ENCODE results near the gene PON3. TPM values are rescaled to one million over a fixed set of nuclear protein-coding genes. Genes with fewer than 3 reads are reported as not detected.

Gene PON3
- total and polyA plus RNA-seq, 2 of the 8 experiments (the other 6 are each of a cell fraction or from before 2014, with no cell fraction given) = not detected

DNA sequence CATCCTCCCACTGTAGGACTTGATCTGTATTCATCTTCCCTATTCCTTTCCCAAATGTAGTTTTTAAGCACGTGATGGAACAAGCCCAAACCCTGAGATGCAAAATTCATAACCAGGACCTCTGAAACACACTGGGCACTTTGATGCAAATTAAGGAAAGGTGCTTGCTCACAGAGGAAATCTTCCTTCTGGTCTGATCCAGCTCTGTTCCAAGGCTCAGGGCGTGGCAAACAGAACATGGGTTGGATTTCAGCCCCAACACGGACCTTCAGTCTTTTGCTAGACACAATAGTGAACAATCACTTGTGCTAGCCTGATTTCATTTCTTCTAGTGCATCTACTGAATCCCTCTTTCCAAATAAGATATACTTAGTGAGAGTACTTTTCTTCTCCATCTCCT is 27.9 kb downstream of the PON3 start:
- CTCF ChIA-PET (ENCODE audit: partially characterized antibody) = interaction anchor here (0.6 to 1.2 kb wide), 4 partner anchors 109 to 447 kb away, joined by 3 to 5 read pairs (median 3); no protein-coding TSS in a partner anchor

More for the DNA sequence above, 27.9 kb downstream of the PON3 start:
- TF ChIP-seq SP1 (IDR thresholded peaks at IDR 0.05; ENCODE audit: low read depth, low read length) = no peak
- TF ChIP-seq PHF8 (conservative IDR thresholded peaks at IDR 0.05; ENCODE audit: low read depth, low read length) = no peak
- no peak for TF ChIP-seq HDAC2 (IDR thresholded peaks at IDR 0.05; ENCODE audit: borderline replicate concordance in 1 of 2, low read depth in 2 of 2, low read length in 2 of 2)
- no peak for TF ChIP-seq POLR2A (IDR thresholded peaks at IDR 0.05; ENCODE audit: control extremely low read depth in 1 of 2, low read depth in 2 of 2, low read length in 2 of 2)
- TF ChIP-seq, protein P1, sequence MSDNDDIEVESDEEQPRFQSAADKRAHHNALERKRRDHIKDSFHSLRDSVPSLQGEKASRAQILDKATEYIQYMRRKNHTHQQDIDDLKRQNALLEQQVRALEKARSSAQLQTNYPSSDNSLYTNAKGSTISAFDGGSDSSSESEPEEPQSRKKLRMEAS (IDR thresholded peaks at IDR 0.05) = no peak
- H3K14ac ChIP-seq (ENCODE audit: insufficient read length) = no peak overlapping the region
- no peaks in the 10 kb centered on the region for H3K79me1 ChIP-seq (ENCODE audit: low read depth, low read length)
- H2BK20ac ChIP-seq (ENCODE audit: low read length) = no peak overlapping the region
- no peak overlapping the region for H3K9ac ChIP-seq (replicated peaks in 1 of 4; ENCODE audit: extremely low read depth in 1 of 4, low read depth in 3 of 4, low read length in 3 of 4)
- H2BK15ac ChIP-seq (ENCODE audit: low read length) = no peak overlapping the region
- H4K8ac ChIP-seq (ENCODE audit: extremely low read depth, insufficient read depth, low read length) = no peak overlapping the region
- H2BK120ac ChIP-seq (replicated peaks; ENCODE audit: low read depth, low read length) = no peak overlapping the region
- no peaks in the 10 kb centered on the region for H3K9me3 ChIP-seq (ENCODE audit: insufficient read depth in 2 of 2, low read depth in 1 of 2, low read length in 1 of 2)
- no peak overlapping the region for H3K4me3 ChIP-seq (ENCODE audit: extremely low read depth in 1 of 4, insufficient read depth in 2 of 4, low read depth in 3 of 4, low read length in 4 of 4)
- no peak overlapping the region for H4K5ac ChIP-seq (ENCODE audit: insufficient read length, low read depth, low read length)
- H4K20me1 ChIP-seq (replicated peaks in 1 of 2; ENCODE audit: control insufficient read depth in 1 of 2, insufficient read depth in 2 of 2, low read length in 2 of 2) = no peaks in the 10 kb centered on the region
- no peak overlapping the region for H2AK5ac ChIP-seq (ENCODE audit: low read depth, low read length)
- no peaks in the 10 kb centered on the region for H3K79me2 ChIP-seq (ENCODE audit: control insufficient read depth in 1 of 2, insufficient read depth in 2 of 2, low read length in 2 of 2)
- H3K4ac ChIP-seq (replicated peaks; ENCODE audit: insufficient read length, low read depth, low read length) = no peak overlapping the region
- H3K4me2 ChIP-seq (ENCODE audit: insufficient read depth in 1 of 2, low read depth in 2 of 2, low read length in 2 of 2) = no peak overlapping the region
- H3K23me2 ChIP-seq (ENCODE audit: low read depth, low read length) = no peaks in the 10 kb centered on the region; the same call in 1 of the 2 replicates
- POLR2A ChIA-PET (ENCODE audit: partially characterized antibody) = no interaction called here
- H3K4me1 ChIP-seq (replicated peaks in 1 of 4; ENCODE audit: control insufficient read depth in 3 of 4, insufficient read depth in 4 of 4, low read length in 3 of 4) = no peaks in the 10 kb centered on the region
- no peaks in the 10 kb centered on the region for H3K27me3 ChIP-seq (replicated peaks in 1 of 4; ENCODE audit: control insufficient read depth in 3 of 4, extremely low read depth in 1 of 4, insufficient read depth in 3 of 4, low read length in 3 of 4)
- H3K23ac ChIP-seq (ENCODE audit: insufficient read length) = no peak overlapping the region
- FAIRE-seq (no peak), DNase-seq (ENCODE audit: low read depth in 1 of 2, low spot score in 2 of 2) (no peak)
- H3K36me3 ChIP-seq (ENCODE audit: control insufficient read depth in 2 of 4, insufficient read depth in 4 of 4, low read length in 3 of 4) = no peaks in the 10 kb centered on the region
- H2BK12ac ChIP-seq (ENCODE audit: low read depth, low read length) = no peak overlapping the region
- H2AFZ ChIP-seq (ENCODE audit: low read length) = no peak overlapping the region
- H3K18ac ChIP-seq (ENCODE audit: extremely low read depth, low read length) = no peak overlapping the region
- 86% methylated on average over 3 of the region's 3 CpGs; no CpG with 5 or more reads in 1 of the 2 experiments for WGBS, 2 experiments (ENCODE audit: extremely low coverage in 1 of 2, insufficient coverage in 1 of 2, insufficient read length in 1 of 2, insufficient replicate concordance in 2 of 2, low coverage in 1 of 2, low lambda C conversion rate in 2 of 2, missing lambda C conversion rate in 1 of 2)
- H2BK5ac ChIP-seq (ENCODE audit: low read depth, low read length) = no peak overlapping the region
- no peak overlapping the region for H3K56ac ChIP-seq (replicated peaks; ENCODE audit: insufficient read length, low read depth, low read length)
- no peak overlapping the region for H3K27ac ChIP-seq (ENCODE audit: low read depth, low read length)
- H4K91ac ChIP-seq (replicated peaks; ENCODE audit: insufficient read length, low read length) = no peak overlapping the region
